GM19193 (cell line): ENCODE data around the gene SCAF8.

Source experiments
- POLR2A ChIP-seq: IDR thresholded peaks from 4 replicates; pipeline ENCODE4 v1.6.1; 2011; ENCODE audit not compliant: insufficient read depth, insufficient read length; ENCODE audit errors: extremely low read depth

SCAF8 gene, protein sequence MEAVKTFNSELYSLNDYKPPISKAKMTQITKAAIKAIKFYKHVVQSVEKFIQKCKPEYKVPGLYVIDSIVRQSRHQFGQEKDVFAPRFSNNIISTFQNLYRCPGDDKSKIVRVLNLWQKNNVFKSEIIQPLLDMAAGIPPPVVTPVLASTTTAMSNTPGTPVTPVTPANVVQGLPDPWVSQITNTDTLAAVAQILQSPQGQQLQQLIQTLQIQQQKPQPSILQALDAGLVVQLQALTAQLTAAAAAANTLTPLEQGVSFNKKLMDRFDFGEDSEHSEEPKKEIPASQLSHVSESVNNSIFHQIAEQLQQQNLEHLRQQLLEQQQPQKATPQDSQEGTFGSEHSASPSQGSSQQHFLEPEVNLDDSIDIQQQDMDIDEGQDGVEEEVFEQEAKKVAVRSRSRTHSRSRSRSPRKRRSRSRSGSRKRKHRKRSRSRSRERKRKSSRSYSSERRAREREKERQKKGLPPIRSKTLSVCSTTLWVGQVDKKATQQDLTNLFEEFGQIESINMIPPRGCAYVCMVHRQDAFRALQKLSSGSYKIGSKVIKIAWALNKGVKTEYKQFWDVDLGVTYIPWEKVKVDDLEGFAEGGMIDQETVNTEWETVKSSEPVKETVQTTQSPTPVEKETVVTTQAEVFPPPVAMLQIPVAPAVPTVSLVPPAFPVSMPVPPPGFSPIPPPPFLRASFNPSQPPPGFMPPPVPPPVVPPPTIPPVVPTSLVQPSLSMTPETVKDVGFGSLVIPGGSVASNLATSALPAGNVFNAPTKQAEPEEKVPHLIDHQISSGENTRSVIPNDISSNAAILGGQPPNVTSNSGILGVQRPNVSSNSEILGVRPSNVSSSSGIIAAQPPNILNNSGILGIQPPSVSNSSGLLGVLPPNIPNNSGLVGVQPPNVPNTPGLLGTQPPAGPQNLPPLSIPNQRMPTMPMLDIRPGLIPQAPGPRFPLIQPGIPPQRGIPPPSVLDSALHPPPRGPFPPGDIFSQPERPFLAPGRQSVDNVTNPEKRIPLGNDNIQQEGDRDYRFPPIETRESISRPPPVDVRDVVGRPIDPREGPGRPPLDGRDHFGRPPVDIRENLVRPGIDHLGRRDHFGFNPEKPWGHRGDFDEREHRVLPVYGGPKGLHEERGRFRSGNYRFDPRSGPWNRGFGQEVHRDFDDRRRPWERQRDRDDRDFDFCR (N-terminal part only)

DNA sequence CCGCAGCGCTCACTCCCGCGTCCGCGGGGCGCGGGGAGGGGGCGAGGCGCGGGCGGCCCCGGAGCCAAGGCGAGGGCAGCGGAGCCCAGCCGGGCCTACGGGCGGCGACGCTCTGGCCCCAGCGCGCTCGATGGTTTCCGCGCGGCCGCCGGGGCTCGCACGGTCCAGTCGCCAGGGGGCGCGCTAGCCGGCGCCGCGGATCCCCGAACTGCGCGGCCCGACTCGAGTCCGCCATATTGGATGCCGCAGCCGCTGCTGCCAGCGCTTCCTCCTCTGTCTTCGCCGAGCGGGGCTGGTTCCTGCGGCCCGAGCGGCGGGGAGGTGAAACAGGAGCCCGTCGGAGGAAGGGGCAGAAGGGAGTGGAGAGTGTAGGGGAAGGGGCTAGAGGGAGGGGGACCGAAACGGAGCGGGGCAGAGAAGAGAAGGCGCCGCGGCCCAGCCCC, at the start of gene SCAF8:
Gene SCAF8, plus strand, starts transcription at position 234 of the 443 bp plus-strand sequence. CDS start 485 bp downstream, outside the sequence.
- peak; percentile 84 for TF ChIP-seq POLR2A

DNA sequence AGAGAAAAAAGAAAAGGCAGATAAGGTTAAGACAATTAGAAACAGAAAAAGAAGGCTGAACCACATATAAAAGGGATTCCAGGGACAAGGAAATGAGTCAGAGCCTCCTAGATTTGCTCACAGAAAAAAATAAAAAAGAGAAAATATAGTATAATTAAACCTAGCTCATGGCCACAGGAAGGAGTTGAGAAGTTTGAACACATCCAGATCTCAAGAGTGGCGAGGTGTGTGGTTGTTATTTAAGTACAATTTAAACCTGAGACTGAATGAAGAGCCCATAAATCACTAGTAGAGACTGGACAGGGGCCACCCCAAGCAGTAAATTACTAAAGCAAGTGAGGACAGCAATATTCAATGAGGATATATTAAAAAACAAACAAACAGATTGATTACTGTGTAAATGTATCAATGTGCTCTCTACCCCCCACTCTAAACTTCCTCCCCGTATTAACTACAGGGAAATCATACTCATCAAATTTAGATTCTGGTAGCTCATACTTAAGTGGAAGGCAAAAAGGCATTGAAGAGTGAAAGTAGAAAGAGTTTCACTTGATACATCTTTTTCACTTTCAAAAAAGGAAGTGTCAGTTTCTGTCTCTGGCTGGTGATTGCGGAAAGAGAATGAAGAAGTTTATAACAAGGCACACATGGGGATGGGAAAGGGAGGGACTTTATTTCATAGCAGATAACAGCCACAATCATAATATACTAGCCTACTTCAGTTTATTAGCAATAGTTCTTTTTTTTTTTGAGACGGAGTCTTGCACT, 49.3 kb upstream of the SCAF8 start:
- TF ChIP-seq POLR2A, result no peak

GRCh38 chr6:154686162-154686561, 47.1 kb upstream of the SCAF8 start:
- no peak for TF ChIP-seq POLR2A

- no peak for TF ChIP-seq POLR2A
Observed at GRCh38 chr6:154689493-154690255, 43.5 kb upstream of the SCAF8 start.

- TF ChIP-seq POLR2A, result no peak
Observed at GRCh38 chr6:154690857-154691256, 42.4 kb upstream of the SCAF8 start.

GRCh38 chr6:154696661-154697060, 36.6 kb upstream of the SCAF8 start:
- TF ChIP-seq POLR2A, result no peak

- TF ChIP-seq POLR2A, result no peak
Observed at GRCh38 chr6:154703124-154703523, 30.1 kb upstream of the SCAF8 start.

GRCh38 chr6:154705471-154706113, 27.6 kb upstream of the SCAF8 start:
- no peak for TF ChIP-seq POLR2A

DNA sequence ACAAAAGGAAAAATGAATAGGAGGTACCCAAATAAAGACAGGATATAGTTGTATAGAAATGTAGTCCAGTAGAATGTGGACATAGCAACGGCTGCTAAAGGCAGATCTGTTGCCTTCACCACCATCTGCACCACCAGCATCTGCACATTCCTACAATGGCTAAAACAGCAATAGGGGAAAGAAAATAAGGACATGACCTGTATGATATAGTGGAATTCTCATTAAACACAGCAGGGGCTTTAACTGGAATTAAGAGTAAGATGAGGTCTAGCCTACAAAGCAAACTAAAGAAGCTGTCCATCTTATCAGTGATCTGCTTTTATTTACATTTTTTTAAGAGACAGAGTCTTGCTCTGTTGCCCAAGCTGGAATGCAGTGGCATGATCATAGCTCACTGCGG, 26.8 kb upstream of the SCAF8 start:
- TF ChIP-seq POLR2A, result no peak

DNA sequence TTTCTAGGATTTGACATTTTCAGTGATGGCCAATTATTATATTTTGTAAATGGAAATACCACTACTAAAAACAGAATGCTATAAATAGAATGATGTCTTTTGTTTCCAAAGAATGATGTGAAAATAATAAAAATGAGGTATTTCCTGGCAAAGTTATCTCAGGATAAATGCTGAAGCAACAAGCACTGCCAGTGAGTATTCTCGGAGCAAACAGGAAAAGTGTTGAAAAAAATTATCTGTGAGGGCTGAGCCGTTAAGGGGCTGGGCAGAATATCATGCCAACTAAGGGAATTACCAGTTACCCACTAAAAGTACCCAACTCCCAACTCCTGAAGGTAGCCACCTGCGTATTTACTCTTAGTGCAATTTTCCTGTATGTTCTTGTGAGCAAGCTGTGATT, 23.6 kb upstream of the SCAF8 start:
- TF ChIP-seq POLR2A, result no peak

GRCh38 chr6:154710689-154711088, 22.5 kb upstream of the SCAF8 start:
- no peak for TF ChIP-seq POLR2A

DNA sequence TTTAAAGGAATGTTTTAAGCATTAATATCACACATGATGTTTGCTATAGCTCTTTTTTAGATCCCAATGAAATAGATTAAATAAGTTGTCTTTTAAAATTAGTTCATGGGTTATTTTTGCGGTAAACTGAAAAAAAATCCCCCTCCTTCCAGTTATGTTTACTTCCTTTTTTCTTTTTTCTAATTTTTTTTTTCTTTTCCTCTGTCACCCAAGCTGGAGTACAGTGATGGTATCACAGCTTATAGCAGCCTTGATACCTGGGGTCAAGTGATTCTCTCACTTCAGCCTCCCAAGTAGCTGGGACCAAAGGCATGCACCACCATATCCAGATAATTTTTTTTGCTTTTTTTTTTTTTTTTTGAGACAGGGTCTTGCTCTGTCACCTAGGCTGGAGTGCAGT, 17.8 kb upstream of the SCAF8 start:
- no peak for TF ChIP-seq POLR2A

DNA sequence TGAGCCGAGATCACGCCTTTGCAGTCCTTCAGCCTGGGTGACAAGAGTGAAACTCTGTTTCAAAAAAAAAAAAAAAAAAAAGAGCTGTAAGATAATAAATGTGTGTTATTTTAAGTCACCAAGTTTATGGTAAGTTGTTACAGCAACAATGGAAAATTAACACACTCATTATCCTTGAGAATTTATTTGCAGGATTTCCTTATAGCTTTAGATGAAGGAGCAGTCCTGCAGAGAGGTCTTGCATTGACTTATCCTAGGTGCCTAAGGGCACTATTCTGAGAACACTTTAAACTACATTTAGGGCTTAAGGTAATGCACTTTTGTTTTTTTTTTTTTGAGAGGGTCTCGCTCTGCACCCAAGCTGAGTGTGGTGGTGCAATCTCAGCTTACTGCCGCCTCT, 13.8 kb upstream of the SCAF8 start:
- no peak for TF ChIP-seq POLR2A
